ENCODE data around the gene GCLM. TPM values are rescaled to one million over a fixed set of nuclear protein-coding genes. Genes with fewer than 3 reads are reported as not detected.

The GCLM gene
- total RNA-seq, 4 donors from 2014 or later: 4.2 to 18.4 (median 6.3) TPM

GRCh38 chr1:93905051-93905450 is 4.2 kb downstream of the GCLM start:
- Histone ChIP-seq H3K9me3 (no peaks in the 10 kb centered on the region), H3K4me1 (peaks cover 13 to 29% (median 23%) of the 10 kb centered on the region in 4 donors), H3K27me3 (no peaks in the 10 kb centered on the region), H3K4me3 (no peak overlapping the region), H3K27ac (replicated peaks in 1 of 4) (no peak overlapping the region), H3K36me3 (peaks cover 0 to 15% (median 7%) of the 10 kb centered on the region in 4 donors)
- intact Hi-C loops (cut with DNase I): no loop called here
- no peak for TF ChIP-seq EP300 (IDR thresholded peaks at IDR 0.05)
- no peak for TF ChIP-seq POLR2AphosphoS5 (IDR thresholded peaks at IDR 0.05)
- no peak for TF ChIP-seq POLR2A (IDR thresholded peaks at IDR 0.05; ENCODE audit: low read depth)
- TF ChIP-seq CTCF (IDR thresholded peaks at IDR 0.05): no peak
- DNase-seq (ENCODE audit: extremely low spot score): no peak
- 81% methylated on average over 1 of the region's 1 CpG for WGBS

GRCh38 chr1:93904228-93904627 is 5.0 kb downstream of the GCLM start:
- intact Hi-C loops (cut with DNase I): no loop called here
- Histone ChIP-seq H3K4me1 (peaks cover 13 to 28% (median 21%) of the 10 kb centered on the region in 4 donors), H3K27ac (replicated peaks in 1 of 4) (no peak overlapping the region), H3K36me3 (peaks cover 0 to 19% (median 9%) of the 10 kb centered on the region in 4 donors), H3K9me3 (no peaks in the 10 kb centered on the region), H3K27me3 (no peaks in the 10 kb centered on the region), H3K4me3 (no peak overlapping the region)
- 67% methylated on average over 2 of the region's 2 CpGs for WGBS
- TF ChIP-seq CTCF (IDR thresholded peaks at IDR 0.05): no peak
- no peak for TF ChIP-seq EP300 (IDR thresholded peaks at IDR 0.05)
- DNase-seq (ENCODE audit: extremely low spot score): no peak

GRCh38 chr1:93900723-93901504 is 8.3 kb downstream of the GCLM start:
- no peak for DNase-seq (ENCODE audit: extremely low spot score)
- Histone ChIP-seq H3K36me3 (peaks cover 6 to 39% (median 24%) of the 10 kb centered on the region in 4 donors), H3K4me3 (no peak overlapping the region), H3K27me3 (no peaks in the 10 kb centered on the region), H3K27ac (replicated peaks in 1 of 4) (no peak overlapping the region), H3K4me1 (peaks cover 0 to 8% (median 3%) of the 10 kb centered on the region in 4 donors), H3K9me3 (no peaks in the 10 kb centered on the region)
- TF ChIP-seq POLR2AphosphoS5 (IDR thresholded peaks at IDR 0.05) (no peak), POLR2A (IDR thresholded peaks at IDR 0.05; ENCODE audit: low read depth) (no peak), EP300 (IDR thresholded peaks at IDR 0.05) (no peak)
- intact Hi-C loops (cut with DNase I): no loop called here
- WGBS: 95% methylated on average over 3 of the region's 3 CpGs

GRCh38 chr1:93899543-93900207 is 9.6 kb downstream of the GCLM start:
- no peak for TF ChIP-seq CTCF (IDR thresholded peaks at IDR 0.05)
- no peak for TF ChIP-seq POLR2AphosphoS5 (IDR thresholded peaks at IDR 0.05)
- no peak for TF ChIP-seq POLR2A (IDR thresholded peaks at IDR 0.05; ENCODE audit: low read depth)
- TF ChIP-seq EP300 (IDR thresholded peaks at IDR 0.05): no peak
- no peak for DNase-seq (ENCODE audit: extremely low spot score)
- 80% methylated on average over 3 of the region's 3 CpGs for WGBS
- no peak overlapping the region for H3K27ac ChIP-seq (replicated peaks in 1 of 4)
- H3K27me3 ChIP-seq: no peaks in the 10 kb centered on the region
- intact Hi-C loops (cut with DNase I): no loop called here
- no peak overlapping the region for H3K4me3 ChIP-seq
- H3K9me3 ChIP-seq: no peaks in the 10 kb centered on the region
- peaks cover 0 to 3% (median under 1%) of the 10 kb centered on the region in 4 donors for H3K4me1 ChIP-seq
- peaks cover 8 to 50% (median 31%) of the 10 kb centered on the region in 4 donors for H3K36me3 ChIP-seq

GRCh38 chr1:93888900-93889299 is 20.3 kb downstream of the GCLM start:
- Histone ChIP-seq H3K27ac (replicated peaks in 1 of 4) (no peak overlapping the region), H3K4me1 (no peaks in the 10 kb centered on the region), H3K27me3 (no peaks in the 10 kb centered on the region), H3K9me3 (no peaks in the 10 kb centered on the region), H3K4me3 (no peak overlapping the region), H3K36me3 (peaks cover 10 to 37% (median 16%) of the 10 kb centered on the region in 4 donors)
- TF ChIP-seq EP300 (IDR thresholded peaks at IDR 0.05) (no peak), CTCF (IDR thresholded peaks at IDR 0.05) (no peak), POLR2AphosphoS5 (IDR thresholded peaks at IDR 0.05) (no peak), POLR2A (IDR thresholded peaks at IDR 0.05; ENCODE audit: low read depth) (no peak)
- no peak for DNase-seq (ENCODE audit: extremely low spot score)
- intact Hi-C loops (cut with DNase I): no loop called here
- 77% methylated on average over 6 of the region's 6 CpGs for WGBS

Data from esophagus muscularis mucosa (tissue), 4 donors.